Gastroesophageal sphincter (tissue), 4 donors: ENCODE data around the gene HADHB. TPM values are rescaled to one million over a fixed set of nuclear protein-coding genes. Genes with fewer than 3 reads are reported as not detected.
A peak's percentile ranks its signal among the peaks of the same experiment; 100 is the strongest.

Experiments used
- ATAC-seq: fragments of 150-250 bp; one replicate; pipeline ENCODE4 v1.9.1; 2016; ENCODE audit warnings: mild to moderate bottlenecking, moderate library complexity
- H3K27ac ChIP-seq, 4 donors: fragments of 200-600 bp; sonication (generic) in 3 of 4; 1 replicate in 3 of 4; 2 replicates in 1 of 4; pipeline ENCODE4 v1.5.1; 2016 to 2019
- H3K27me3 ChIP-seq: fragments of 200-600 bp; sonication (generic); one replicate; pipeline ENCODE4 v1.5.1; 2019
- H3K36me3 ChIP-seq, 2 donors: fragments of 200-600 bp; sonication (generic); one replicate each; pipeline ENCODE4 v1.5.1; 2019; ENCODE audit warnings: control low read depth in 1 of 2
- H3K4me1 ChIP-seq, 3 donors: fragments of 200-600 bp; sonication (generic); 1 replicate in 2 of 3; 2 replicates in 1 of 3; pipeline ENCODE4 v1.5.1; 2016 to 2019; ENCODE audit warnings: control low read depth in 2 of 3
- H3K4me3 ChIP-seq, 2 donors: fragments of 200-600 bp; sonication (generic); one replicate each; pipeline ENCODE4 v1.5.1; 2019; ENCODE audit warnings: mild to moderate bottlenecking in 1 of 2, moderate library complexity in 1 of 2
- H3K9me3 ChIP-seq, 3 donors: fragments of 200-600 bp; sonication (generic); one replicate each; pipeline ENCODE4 v1.5.1; 2017 to 2019; ENCODE audit warnings: control low read depth in 2 of 3
- EP300 ChIP-seq: sonication (generic); formaldehyde crosslinking; IDR thresholded peaks from one replicate; pipeline ENCODE4 v1.6.1; 2017; ENCODE audit warnings: antibody characterized with exemption, mild to moderate bottlenecking
- POLR2A ChIP-seq, 2 donors: fragments of 450-650 bp; IDR thresholded peaks; one replicate each; pipeline ENCODE4 v1.6.1; 2017; ENCODE audit warnings: antibody characterized with exemption in 2 of 2, mild to moderate bottlenecking in 2 of 2, moderate library complexity in 1 of 2
- POLR2AphosphoS5 ChIP-seq: sonication (generic); formaldehyde crosslinking; IDR thresholded peaks from one replicate; pipeline ENCODE4 v1.6.1; 2017; ENCODE audit warnings: antibody characterized with exemption
- WGBS, 2 donors: methylation state at CpG; one replicate each; pipeline ENCODE4 v1.1.5; 2018; ENCODE audit warnings: low coverage in 1 of 2; 5-methylcytosine and 5-hydroxymethylcytosine counted together
- total RNA-seq, 4 donors: library from RNA; depleted of rRNA; stranded (reverse); fragments of >200 nt; gene quantifications; one replicate each; pipeline ENCODE4 v1.1.0, GENCODE V29; 2016
- TF ChIP-seq, protein P1 (sequence below), 4 experiments: fragments of 200-600 bp in 2 of 4; fragments of 450-650 bp in 2 of 4; sonication (generic) in 1 of 4; IDR thresholded peaks; one replicate each; pipeline ENCODE4 v1.5.1; 2017 to 2019; ENCODE audit warnings: antibody characterized with exemption in 4 of 4, mild to moderate bottlenecking in 2 of 4, moderate library complexity in 2 of 4

Gene HADHB
- total RNA-seq, 4 donors from 2014 or later, result 127 to 358 (median 218) TPM

DNA sequence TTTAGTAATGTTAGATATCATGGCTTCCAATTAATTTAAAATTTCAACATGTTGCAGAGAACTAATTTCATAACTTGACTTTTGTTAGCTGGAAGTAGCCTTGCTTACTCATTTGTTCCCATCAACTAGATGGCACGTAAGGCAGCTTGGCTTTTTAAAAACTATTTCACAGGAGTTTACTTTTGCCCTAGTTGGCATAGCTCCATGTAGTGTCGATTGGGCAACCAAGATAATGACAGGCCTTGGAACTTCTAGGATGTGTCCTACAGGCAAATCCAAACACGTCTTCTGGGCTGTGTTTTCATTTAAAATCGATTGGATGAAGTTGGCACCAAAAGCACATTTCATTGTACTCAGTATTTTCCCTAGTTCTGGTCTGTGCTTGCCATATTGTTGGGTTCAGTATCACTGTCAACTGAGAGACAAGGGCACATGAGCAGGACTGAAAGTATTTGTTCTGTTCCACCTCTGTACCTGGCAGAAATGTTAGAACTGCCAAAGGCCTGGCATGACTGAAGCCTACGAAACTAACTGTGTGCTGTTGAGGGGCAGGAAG lies 29.4 kb downstream of the HADHB start:
- TF ChIP-seq, protein P1, sequence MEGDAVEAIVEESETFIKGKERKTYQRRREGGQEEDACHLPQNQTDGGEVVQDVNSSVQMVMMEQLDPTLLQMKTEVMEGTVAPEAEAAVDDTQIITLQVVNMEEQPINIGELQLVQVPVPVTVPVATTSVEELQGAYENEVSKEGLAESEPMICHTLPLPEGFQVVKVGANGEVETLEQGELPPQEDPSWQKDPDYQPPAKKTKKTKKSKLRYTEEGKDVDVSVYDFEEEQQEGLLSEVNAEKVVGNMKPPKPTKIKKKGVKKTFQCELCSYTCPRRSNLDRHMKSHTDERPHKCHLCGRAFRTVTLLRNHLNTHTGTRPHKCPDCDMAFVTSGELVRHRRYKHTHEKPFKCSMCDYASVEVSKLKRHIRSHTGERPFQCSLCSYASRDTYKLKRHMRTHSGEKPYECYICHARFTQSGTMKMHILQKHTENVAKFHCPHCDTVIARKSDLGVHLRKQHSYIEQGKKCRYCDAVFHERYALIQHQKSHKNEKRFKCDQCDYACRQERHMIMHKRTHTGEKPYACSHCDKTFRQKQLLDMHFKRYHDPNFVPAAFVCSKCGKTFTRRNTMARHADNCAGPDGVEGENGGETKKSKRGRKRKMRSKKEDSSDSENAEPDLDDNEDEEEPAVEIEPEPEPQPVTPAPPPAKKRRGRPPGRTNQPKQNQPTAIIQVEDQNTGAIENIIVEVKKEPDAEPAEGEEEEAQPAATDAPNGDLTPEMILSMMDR (IDR thresholded peaks at IDR 0.05), result no peak
- peak; percentile 99 for TF ChIP-seq POLR2AphosphoS5
- H3K9me3 ChIP-seq, result no peaks in the 10 kb centered on the region
- H3K27me3 ChIP-seq, result no peaks in the 10 kb centered on the region
- peak overlapping the region; percentile 60 to 87 (median 72) for H3K27ac ChIP-seq
- peak; percentile 96 for ATAC-seq
- H3K36me3 ChIP-seq, result peaks cover 5 to 64% of the 10 kb centered on the region in 2 donors
- H3K4me1 ChIP-seq, result peaks cover 14 to 38% (median 14%) of the 10 kb centered on the region in 3 donors
- H3K4me3 ChIP-seq, result no peak overlapping the region
- 20 to 21% methylated on average over 4 to 5 of the region's 5 CpGs for WGBS, 2 donors

DNA sequence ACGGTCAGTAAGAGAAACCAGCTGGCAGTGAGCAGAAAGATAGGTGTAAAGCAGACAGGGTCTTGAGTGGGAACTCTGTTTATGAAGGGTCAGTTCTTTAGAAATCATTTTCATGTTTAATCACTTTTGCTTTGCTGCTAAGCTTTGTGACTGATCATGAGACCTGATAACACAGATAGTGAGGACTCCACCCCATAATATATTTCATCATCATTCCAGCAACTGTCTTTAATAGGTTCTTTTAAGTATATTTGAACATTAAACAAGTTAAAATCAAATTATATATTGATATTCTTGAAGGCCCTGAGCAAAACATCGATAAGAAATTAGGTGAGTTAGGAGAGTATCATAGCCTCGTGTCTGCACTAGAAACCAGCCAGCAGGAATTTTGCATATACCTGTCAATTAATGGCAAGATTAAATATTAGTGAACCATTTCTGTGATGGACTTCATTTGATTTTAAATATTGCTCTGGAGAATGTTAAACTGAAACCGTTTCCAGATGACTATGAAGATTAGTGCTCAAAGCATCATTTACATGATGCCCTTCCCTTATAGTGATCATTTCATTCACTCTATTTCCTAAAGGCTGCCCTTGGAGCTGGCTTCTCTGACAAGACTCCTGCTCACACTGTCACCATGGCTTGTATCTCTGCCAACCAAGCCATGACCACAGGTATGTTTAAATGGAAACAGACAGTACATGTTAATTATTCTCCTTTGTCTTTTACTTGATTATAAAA lies 31.9 kb downstream of the HADHB start:
- no peak for ATAC-seq
- Histone ChIP-seq H3K27ac (no peak overlapping the region), H3K4me3 (no peak overlapping the region), H3K36me3 (peaks cover 10 to 74% of the 10 kb centered on the region in 2 donors), H3K27me3 (no peaks in the 10 kb centered on the region), H3K9me3 (no peaks in the 10 kb centered on the region), H3K4me1 (peaks cover 14 to 37% (median 14%) of the 10 kb centered on the region in 3 donors)
- no peak for TF ChIP-seq POLR2AphosphoS5
- WGBS, 2 donors, result 80 to 96% methylated on average over 4 of the region's 4 CpGs

DNA sequence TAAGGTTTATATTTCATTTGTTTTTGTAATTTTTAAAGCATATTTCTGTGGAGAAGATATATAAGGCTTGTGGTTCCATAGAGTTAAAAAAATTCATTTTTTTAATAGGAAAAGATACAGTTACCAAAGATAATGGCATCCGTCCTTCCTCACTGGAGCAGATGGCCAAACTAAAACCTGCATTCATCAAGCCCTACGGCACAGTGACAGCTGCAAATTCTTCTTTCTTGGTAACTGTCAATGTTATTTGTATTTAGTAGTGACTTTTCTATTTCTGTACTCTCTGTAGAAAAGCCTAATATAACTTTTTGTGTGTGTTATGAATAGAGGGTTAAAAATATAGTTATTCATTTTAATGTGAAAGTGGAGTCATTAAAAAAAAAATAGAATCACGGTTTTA lies 35.1 kb downstream of the HADHB start:
- 75 to 84% methylated on average over 3 of the region's 3 CpGs for WGBS, 2 donors
- Histone ChIP-seq H3K4me3 (no peak overlapping the region), H3K36me3 (peaks cover 15 to 95% of the 10 kb centered on the region in 2 donors), H3K9me3 (no peaks in the 10 kb centered on the region), H3K27me3 (no peaks in the 10 kb centered on the region), H3K27ac (no peak overlapping the region), H3K4me1 (peaks cover 4 to 7% (median 7%) of the 10 kb centered on the region in 3 donors)
- ATAC-seq, result no peak
- TF ChIP-seq, protein P1 (IDR thresholded peaks at IDR 0.05), result no peak
- TF ChIP-seq POLR2AphosphoS5 (no peak), EP300 (no peak), POLR2A (IDR thresholded peaks at IDR 0.05) (no peak)

DNA sequence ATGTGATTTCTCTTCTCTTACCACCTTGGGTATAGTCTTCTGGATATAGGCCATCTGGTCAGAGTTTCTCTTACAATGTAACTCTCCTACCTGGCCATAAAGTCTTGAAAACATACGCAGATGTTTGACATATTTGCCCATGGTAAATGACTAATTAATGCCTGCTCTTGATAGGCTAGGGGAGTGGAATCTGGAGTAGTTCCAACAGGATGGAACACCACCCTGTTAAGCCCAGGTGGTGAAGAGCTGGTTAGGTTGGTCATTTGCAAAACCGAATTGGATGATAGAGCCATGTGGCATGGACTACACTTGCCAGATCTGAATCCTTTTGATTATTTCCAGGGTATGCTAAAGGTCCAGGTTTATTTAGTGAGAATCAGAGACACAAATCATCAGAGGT lies 36.5 kb downstream of the HADHB start:
- H3K9me3 ChIP-seq, result no peaks in the 10 kb centered on the region
- no peak for TF ChIP-seq POLR2A (IDR thresholded peaks at IDR 0.05)
- TF ChIP-seq EP300, result no peak
- TF ChIP-seq, protein P1 (IDR thresholded peaks at IDR 0.05), result no peak
- no peak for TF ChIP-seq POLR2AphosphoS5
- 51% methylated on average over 2 of the region's 2 CpGs; no CpG with 5 or more reads in 1 of the 2 donors for WGBS, 2 donors
- H3K27ac ChIP-seq, result no peak overlapping the region
- H3K4me3 ChIP-seq, result no peak overlapping the region
- H3K4me1 ChIP-seq, result no peaks in the 10 kb centered on the region
- no peaks in the 10 kb centered on the region for H3K27me3 ChIP-seq
- no peak for ATAC-seq
- peaks cover 15 to 98% of the 10 kb centered on the region in 2 donors for H3K36me3 ChIP-seq

DNA sequence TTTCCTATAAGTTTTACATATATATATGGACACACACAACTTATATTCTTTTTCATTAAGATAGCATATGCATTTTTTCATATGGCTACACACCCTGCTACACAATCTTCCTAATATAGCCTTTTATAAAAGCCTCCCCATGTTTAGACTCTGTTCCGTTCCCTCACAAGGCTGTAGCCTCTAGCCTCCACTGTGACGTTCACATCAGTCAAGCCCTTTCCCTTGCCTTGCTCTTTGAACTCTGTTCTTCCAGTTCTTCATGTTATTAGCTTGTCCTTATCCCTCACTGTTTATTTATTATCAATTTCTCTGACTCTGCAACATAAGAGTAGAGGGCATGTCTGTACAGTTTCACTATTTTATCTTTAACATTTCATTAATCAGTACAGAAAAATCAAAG lies 38.9 kb downstream of the HADHB start:
- TF ChIP-seq EP300 (no peak), POLR2AphosphoS5 (no peak)
- TF ChIP-seq, protein P1 (IDR thresholded peaks at IDR 0.05), result no peak
- H3K27ac ChIP-seq, result no peak overlapping the region
- WGBS, 2 donors, result 87% methylated on average over 2 of the region's 2 CpGs; no CpG with 5 or more reads in 1 of the 2 donors
- no peak overlapping the region for H3K4me3 ChIP-seq
- H3K4me1 ChIP-seq, result no peaks in the 10 kb centered on the region
- no peaks in the 10 kb centered on the region for H3K27me3 ChIP-seq
- H3K9me3 ChIP-seq, result no peaks in the 10 kb centered on the region
- no peak for ATAC-seq
- H3K36me3 ChIP-seq, result peaks cover 11 to 99% of the 10 kb centered on the region in 2 donors
